H9 (cell line): Measurements from ENCODE around the gene SEC61A1. TPM values are rescaled to one million over a fixed set of nuclear protein-coding genes. Genes with fewer than 3 reads are reported as not detected.

Experiments
- DNase-seq: peaks from one replicate; pipeline ENCODE4 v3.0.0-alpha.2; 2017
- H2AFZ ChIP-seq: one replicate; pipeline ENCODE4 v1.6.1; 2013; ENCODE audit warnings: mild to moderate bottlenecking, low read length, control low read depth, moderate library complexity
- H2AK5ac ChIP-seq: 2 replicates; pipeline ENCODE4 v1.6.1; 2013; ENCODE audit warnings: low read length, control low read depth, mixed read lengths; ENCODE audit not compliant: insufficient read length
- H2BK120ac ChIP-seq: one replicate; pipeline ENCODE4 v1.6.1; 2013; ENCODE audit warnings: low read depth, mild to moderate bottlenecking, low read length, control low read depth, inconsistent platforms; ENCODE audit not compliant: poor library complexity, severe bottlenecking
- H2BK12ac ChIP-seq: 2 replicates; pipeline ENCODE4 v1.6.1; 2013; ENCODE audit warnings: low read length, control low read depth, mixed read lengths, low read depth; ENCODE audit not compliant: insufficient read length
- H2BK15ac ChIP-seq: 2 replicates; pipeline ENCODE4 v1.6.1; 2013; ENCODE audit warnings: low read depth, low read length, control low read depth
- H2BK20ac ChIP-seq: one replicate; pipeline ENCODE4 v1.6.1; 2013; ENCODE audit warnings: low read depth, mild to moderate bottlenecking, low read length, control low read depth, inconsistent platforms; ENCODE audit not compliant: poor library complexity, severe bottlenecking
- H2BK5ac ChIP-seq: 2 replicates; pipeline ENCODE4 v1.6.1; 2013; ENCODE audit warnings: low read length, control low read depth, mixed read lengths; ENCODE audit not compliant: insufficient read length
- H3K14ac ChIP-seq: 2 replicates; pipeline ENCODE4 v1.6.1; 2013; ENCODE audit warnings: low read length, control low read depth; ENCODE audit not compliant: insufficient read depth
- H3K18ac ChIP-seq: 2 replicates; pipeline ENCODE4 v1.6.1; 2013; ENCODE audit warnings: low read depth, mild to moderate bottlenecking, mixed read lengths, low read length, control low read depth; ENCODE audit not compliant: insufficient read length
- H3K23ac ChIP-seq: 2 replicates; pipeline ENCODE4 v1.6.1; 2013; ENCODE audit warnings: low read length, control low read depth, mixed read lengths, low read depth; ENCODE audit not compliant: insufficient read length
- H3K23me2 ChIP-seq: 2 replicates; pipeline ENCODE4 v1.6.1; 2013; ENCODE audit warnings: low read depth, mild to moderate bottlenecking, mixed read lengths, low read length, control low read depth; ENCODE audit not compliant: insufficient read length, poor library complexity, severe bottlenecking
- H3K27ac ChIP-seq: 2 replicates; pipeline ENCODE4 v1.5.1; 2013; ENCODE audit warnings: low read length, control low read depth, mixed read lengths, low read depth; ENCODE audit not compliant: insufficient read length
- H3K27me3 ChIP-seq: 2 replicates; pipeline ENCODE4 v1.6.1; 2013; ENCODE audit warnings: low read length, control low read depth, inconsistent platforms; ENCODE audit not compliant: insufficient read depth
- H3K4ac ChIP-seq: 2 replicates; pipeline ENCODE4 v1.6.1; 2013; ENCODE audit warnings: low read depth, mild to moderate bottlenecking, control low read depth, inconsistent platforms, low read length, moderate library complexity
- H3K4me1 ChIP-seq: 2 replicates; pipeline ENCODE4 v1.6.1; 2013; ENCODE audit warnings: low read length, control low read depth, inconsistent platforms; ENCODE audit not compliant: insufficient read depth
- H3K4me2 ChIP-seq: 2 replicates; pipeline ENCODE4 v1.6.1; 2013; ENCODE audit warnings: low read length, control low read depth, mixed read lengths; ENCODE audit not compliant: insufficient read length, insufficient read depth
- H3K56ac ChIP-seq: 2 replicates; pipeline ENCODE4 v1.6.1; 2013; ENCODE audit warnings: low read depth, mild to moderate bottlenecking, mixed read lengths, low read length, control low read depth; ENCODE audit not compliant: insufficient read length
- H3K79me1 ChIP-seq: 2 replicates; pipeline ENCODE4 v1.6.1; 2013; ENCODE audit warnings: low read depth, mild to moderate bottlenecking, moderate library complexity, low read length, control low read depth, inconsistent platforms; ENCODE audit not compliant: insufficient read depth, poor library complexity, severe bottlenecking
- H3K79me2 ChIP-seq: 2 replicates; pipeline ENCODE4 v1.6.1; 2013; ENCODE audit warnings: low read length, control low read depth, inconsistent platforms; ENCODE audit not compliant: insufficient read depth
- H3K9ac ChIP-seq: 2 replicates; pipeline ENCODE4 v1.6.1; 2013; ENCODE audit warnings: low read length, control low read depth, mixed read lengths; ENCODE audit not compliant: insufficient read length; ENCODE audit errors: extremely low read depth
- H3K9me3 ChIP-seq: one replicate; pipeline ENCODE4 v1.6.1; 2013; ENCODE audit warnings: low read depth, low read length, inconsistent platforms; ENCODE audit not compliant: control insufficient read depth
- H3T11ph ChIP-seq: one replicate; pipeline ENCODE4 v1.6.1; 2013; ENCODE audit warnings: mild to moderate bottlenecking, low read length, control low read depth, inconsistent platforms
- H4K20me1 ChIP-seq: one replicate; pipeline ENCODE4 v1.6.1; 2013; ENCODE audit not compliant: control insufficient read depth, insufficient read length, insufficient read depth
- H4K5ac ChIP-seq: 2 replicates; pipeline ENCODE4 v1.6.1; 2013; ENCODE audit warnings: low read depth, mild to moderate bottlenecking, mixed read lengths, low read length, control low read depth; ENCODE audit not compliant: insufficient read length
- H4K8ac ChIP-seq: replicated peaks from 2 replicates; pipeline ENCODE4 v1.6.1; 2013; ENCODE audit warnings: low read length, control low read depth, mixed read lengths, low read depth; ENCODE audit not compliant: insufficient read length
- H4K91ac ChIP-seq: 2 replicates; pipeline ENCODE4 v1.6.1; 2013; ENCODE audit warnings: low read depth, mild to moderate bottlenecking, moderate library complexity, mixed read lengths, low read length, control low read depth; ENCODE audit not compliant: insufficient read length
- H3K27ac Mint-ChIP-seq, 3 experiments: 2 replicates in 2 of 3; 3 replicates in 1 of 3; pipeline ENCODE4 v1.8.0; 2020 to 2021; ENCODE audit warnings: mixed read lengths in 3 of 3, mild to moderate bottlenecking in 1 of 3, moderate library complexity in 1 of 3
- H3K27me3 Mint-ChIP-seq: 2 replicates; pipeline ENCODE4 v1.8.0; 2021; ENCODE audit warnings: low read depth, mild to moderate bottlenecking, moderate library complexity, mixed read lengths
- H3K36me3 Mint-ChIP-seq, 3 experiments: 2 replicates in 2 of 3; 3 replicates in 1 of 3; pipeline ENCODE4 v1.8.0; 2020 to 2021; ENCODE audit warnings: low read depth in 3 of 3, mixed read lengths in 3 of 3; ENCODE audit not compliant: insufficient read depth in 1 of 3
- H3K4me1 Mint-ChIP-seq, 2 experiments: 2 replicates each; pipeline ENCODE4 v1.8.0; 2020; ENCODE audit warnings: mixed read lengths in 2 of 2
- H3K4me3 Mint-ChIP-seq, 2 experiments: 2 replicates in 1 of 2; 3 replicates in 1 of 2; pipeline ENCODE4 v1.8.0; 2020 to 2021; ENCODE audit warnings: mild to moderate bottlenecking in 2 of 2, mixed read lengths in 2 of 2, moderate library complexity in 1 of 2
- H3K9me3 Mint-ChIP-seq, 2 experiments: 2 replicates in 1 of 2; 3 replicates in 1 of 2; pipeline ENCODE4 v1.8.0; 2020; ENCODE audit warnings: mild to moderate bottlenecking in 2 of 2, mixed read lengths in 2 of 2, moderate library complexity in 1 of 2
- CTCF ChIP-seq: fragments of 200-600 bp; sonication (generic); conservative IDR thresholded peaks from 3 replicates; pipeline ENCODE4 v1.8.0; 2021; ENCODE audit warnings: antibody characterized with exemption, mild to moderate bottlenecking
- WGBS: extraction: QIAGEN DNeasy Blood & Tissue Kit; methylation state at CpG from one replicate; pipeline ENCODE4 v1.1.7; 2013; ENCODE audit warnings: missing lambda C conversion rate, low lambda C conversion rate, mixed read lengths; ENCODE audit not compliant: insufficient read length; ENCODE audit errors: extremely low coverage; 5-methylcytosine and 5-hydroxymethylcytosine counted together
- total RNA-seq: library from RNA; stranded (reverse); gene quantifications from 2 replicates; pipeline ENCODE4 v1.2.1, GENCODE V29; 2021

SEC61A1 gene
- total RNA-seq, 1 experiment from 2014 or later, result 146 TPM

GRCh38 chr3:128091586-128091985 is 39.3 kb downstream of the SEC61A1 start:
- Mint-ChIP-seq H3K9me3 (no peaks in the 10 kb centered on the region), H3K36me3 (peaks cover 43 to 74% (median 58%) of the 10 kb centered on the region in 3 experiments), H3K27ac (peak overlapping the region in 1 of 3 experiments; percentile 49; a peak in 1 of 7 replicates), H3K27me3 (no peaks in the 10 kb centered on the region), H3K4me1 (peaks cover 17 to 19% of the 10 kb centered on the region in 2 experiments), H3K4me3 (no peak overlapping the region)
- no peak for DNase-seq
- H3K79me1 ChIP-seq, result no peaks in the 10 kb centered on the region
- H3K9ac ChIP-seq, result no peak overlapping the region
- no peaks in the 10 kb centered on the region for H3K27me3 ChIP-seq
- H3K27ac ChIP-seq, result no peak overlapping the region
- no peaks in the 10 kb centered on the region for H3K9me3 ChIP-seq
- no peak overlapping the region for H2BK12ac ChIP-seq
- no peak overlapping the region for H4K91ac ChIP-seq
- H3K23me2 ChIP-seq, result no peaks in the 10 kb centered on the region
- WGBS, result no CpG with 5 or more reads among the region's 2 CpGs
- no peak overlapping the region for H3K23ac ChIP-seq
- H2AK5ac ChIP-seq, result no peak overlapping the region
- no peaks in the 10 kb centered on the region; the same call in 1 of the 2 replicates for H3K79me2 ChIP-seq
- H3K4me1 ChIP-seq, result peaks cover 8% of the 10 kb centered on the region; the same call in 1 of the 2 replicates
- no peak overlapping the region for H3K4ac ChIP-seq
- no peak overlapping the region for H2BK120ac ChIP-seq
- H2BK5ac ChIP-seq, result no peak overlapping the region
- H4K8ac ChIP-seq, result no peak overlapping the region
- H4K20me1 ChIP-seq, result no peaks in the 10 kb centered on the region
- TF ChIP-seq CTCF, result no peak
- no peak overlapping the region for H3K56ac ChIP-seq
- H2BK15ac ChIP-seq, result no peak overlapping the region
- H3K14ac ChIP-seq, result no peak overlapping the region
- no peak overlapping the region for H3T11ph ChIP-seq
- no peak overlapping the region for H4K5ac ChIP-seq
- no peak overlapping the region for H2AFZ ChIP-seq
- H3K4me2 ChIP-seq, result no peak overlapping the region
- no peak overlapping the region for H2BK20ac ChIP-seq
- no peak overlapping the region for H3K18ac ChIP-seq
